Spleen (tissue), 11 donors: Measurements from ENCODE around the gene DSCAML1. TPM values are rescaled to one million over a fixed set of nuclear protein-coding genes. Genes with fewer than 3 reads are reported as not detected.

Experiments
- DNase-seq: peaks from one replicate; pipeline ENCODE4 v3.0.0-alpha.2; 2020
- H3K27ac ChIP-seq, 8 donors: fragments of 200-600 bp; sonication (generic) in 7 of 8; 1 replicate in 4 of 8; 2 replicates in 4 of 8; pipeline versions ENCODE4 v1.5.0 to v1.8.0; 2016 to 2021; ENCODE audit warnings: inconsistent platforms in 4 of 8, mild to moderate bottlenecking in 4 of 8, moderate library complexity in 1 of 8
- H3K27me3 ChIP-seq, 7 donors: fragments of 200-600 bp; sonication (generic) in 6 of 7; replicated peaks in 1 of 7; 1 replicate in 4 of 7; 2 replicates in 3 of 7; pipeline versions ENCODE4 v1.5.0 to v1.8.0; 2016 to 2021; ENCODE audit warnings: inconsistent platforms in 3 of 7, mild to moderate bottlenecking in 1 of 7
- H3K36me3 ChIP-seq, 6 donors: fragments of 200-600 bp; sonication (generic) in 5 of 6; 1 replicate in 4 of 6; 2 replicates in 2 of 6; pipeline versions ENCODE4 v1.5.0 to v1.8.0; 2016 to 2021; ENCODE audit warnings: inconsistent platforms in 2 of 6
- H3K4me1 ChIP-seq, 6 donors: fragments of 200-600 bp; sonication (generic) in 5 of 6; 1 replicate in 3 of 6; 2 replicates in 3 of 6; pipeline versions ENCODE4 v1.5.0 to v1.8.0; 2016 to 2021; ENCODE audit warnings: inconsistent platforms in 3 of 6
- H3K4me3 ChIP-seq, 8 donors: fragments of 200-600 bp; sonication (generic) in 7 of 8; 1 replicate in 4 of 8; 2 replicates in 4 of 8; pipeline versions ENCODE4 v1.5.0 to v1.8.0; 2016 to 2021; ENCODE audit warnings: inconsistent platforms in 4 of 8, mild to moderate bottlenecking in 4 of 8, moderate library complexity in 2 of 8
- H3K9me3 ChIP-seq, 8 donors: fragments of 200-600 bp; sonication (generic) in 7 of 8; 1 replicate in 4 of 8; 2 replicates in 4 of 8; pipeline versions ENCODE4 v1.5.0 to v1.8.0; 2016 to 2021; ENCODE audit warnings: inconsistent platforms in 4 of 8
- CTCF ChIP-seq, 11 experiments: fragments of 200-600 bp in 7 of 11; fragments of 450-650 bp in 4 of 11; sonication (generic) in 4 of 11; IDR thresholded peaks in 8 of 11; conservative IDR thresholded peaks in 3 of 11; 1 replicate in 7 of 11; 2 replicates in 4 of 11; pipeline versions ENCODE4 v1.4.0 to v1.8.0; 2016 to 2021; ENCODE audit warnings: antibody characterized with exemption in 11 of 11, inconsistent platforms in 4 of 11, mild to moderate bottlenecking in 1 of 11
- POLR2A ChIP-seq, 3 donors: fragments of 450-650 bp; IDR thresholded peaks; one replicate each; pipeline ENCODE4 v1.5.1; 2017; ENCODE audit warnings: antibody characterized with exemption in 3 of 3, mild to moderate bottlenecking in 1 of 3
- POLR2AphosphoS5 ChIP-seq, 3 donors: sonication (generic); formaldehyde crosslinking; IDR thresholded peaks; one replicate each; pipeline ENCODE4 v1.5.1; 2017; ENCODE audit warnings: antibody characterized with exemption in 3 of 3
- WGBS, 5 donors: extraction: QIAGEN DNeasy Blood & Tissue Kit in 3 of 5; methylation state at CpG; one replicate each; pipeline versions ENCODE4 v1.1.5 to v1.1.7; 2013 to 2018; 5-methylcytosine and 5-hydroxymethylcytosine counted together
- intact Hi-C: fragments of 100-400 bp; cut with DNase I; formaldehyde crosslinking; loops from one replicate; pipeline ENCODE4 v1.15.0; 2023; ENCODE audit warnings: low total_unique reads
- polyA plus RNA-seq, 3 donors: library from polyadenylated mRNA; stranded (reverse); fragments of 200-250 nt; gene quantifications; one replicate each; pipeline ENCODE4 v1.2.1, GENCODE V29; 2013
- total RNA-seq, 7 donors: library from RNA; depleted of rRNA in 3 of 7; stranded (reverse); fragments of >200 nt in 3 of 7; fragmentation: NEBNext Ultra II Directional in 4 of 7; extraction: Animal tissue kit (Norgen Biotek cat#: 25700) in 4 of 7; gene quantifications; one replicate each; pipeline versions ENCODE4 v1.1.0 to v1.2.1, GENCODE V29; 2016 to 2021
- donor health status: healthy with polysubstance abuse.
- donor health status: DM: no; HTN: no; CAD: no; lungs with moderate emphysema.
- donor health status: DM: no; HTN: no; CAD: no.
- donor health status: Bipolar disorder and iron deficiency.
- donor health status: healthy.
- donor health status: DM: no; HTN: no; CAD: no.
- donor health status: DM: yes; HTN: yes; CAD: no.

Gene DSCAML1
- total and polyA plus RNA-seq, 10 donors, result 0.07 to 10.7 (median 2.3) TPM

DNA sequence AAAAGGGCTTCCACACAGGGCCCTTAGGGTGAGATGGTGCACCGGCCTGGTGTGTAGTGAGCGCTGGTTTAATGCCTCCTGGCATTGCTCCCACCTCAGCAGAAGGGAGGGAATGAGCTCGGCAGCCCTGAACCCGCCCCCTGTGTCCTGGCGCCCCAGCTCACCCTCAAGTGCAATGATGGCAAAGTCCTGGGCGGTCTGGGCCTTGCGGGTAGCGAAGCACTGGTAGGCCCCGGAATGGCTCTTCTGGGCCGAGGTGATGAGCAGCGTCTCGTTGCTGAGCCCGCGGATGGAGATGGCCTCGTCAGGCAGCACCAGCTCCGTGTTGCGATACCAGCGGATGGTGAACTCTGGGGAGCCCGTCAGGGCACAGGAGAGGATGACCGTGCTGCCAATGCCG is 276.1 kb downstream of the DSCAML1 start:
- Histone ChIP-seq H3K9me3 (no peaks in the 10 kb centered on the region), H3K27me3 (no peaks in the 10 kb centered on the region), H3K27ac (no peak overlapping the region), H3K4me1 (peaks cover 0 to 5% (median 0%) of the 10 kb centered on the region in 6 donors), H3K4me3 (no peak overlapping the region), H3K36me3 (no peaks in the 10 kb centered on the region)
- no peak for DNase-seq
- intact Hi-C loops, result no loop called here
- WGBS, 5 donors, result 92 to 96% (median 93%) methylated on average over 19 to 21 of the region's 21 CpGs
- TF ChIP-seq POLR2AphosphoS5 (IDR thresholded peaks at IDR 0.05) (no peak), CTCF (IDR thresholded peaks at IDR 0.05 in 8 of 11, conservative IDR thresholded peaks at IDR 0.05 in 3 of 11) (no peak), POLR2A (IDR thresholded peaks at IDR 0.05) (no peak)

- 74 to 82% (median 81%) methylated on average over 3 of the region's 3 CpGs for WGBS, 5 donors
- no peaks in the 10 kb centered on the region for H3K36me3 ChIP-seq
- H3K9me3 ChIP-seq, result no peaks in the 10 kb centered on the region
- no peak for DNase-seq
- no peak overlapping the region for H3K4me3 ChIP-seq
- intact Hi-C loops, result no loop called here
- no peaks in the 10 kb centered on the region for H3K27me3 ChIP-seq
- H3K27ac ChIP-seq, result no peak overlapping the region
- TF ChIP-seq POLR2AphosphoS5 (IDR thresholded peaks at IDR 0.05), result no peak
- no peak for TF ChIP-seq POLR2A (IDR thresholded peaks at IDR 0.05)
- TF ChIP-seq CTCF (IDR thresholded peaks at IDR 0.05 in 8 of 11, conservative IDR thresholded peaks at IDR 0.05 in 3 of 11), result no peak
- H3K4me1 ChIP-seq, result peaks cover 0 to 5% (median 0%) of the 10 kb centered on the region in 6 donors
Observed at GRCh38 chr11:117520201-117520600, 276.8 kb downstream of the DSCAML1 start.

DNA sequence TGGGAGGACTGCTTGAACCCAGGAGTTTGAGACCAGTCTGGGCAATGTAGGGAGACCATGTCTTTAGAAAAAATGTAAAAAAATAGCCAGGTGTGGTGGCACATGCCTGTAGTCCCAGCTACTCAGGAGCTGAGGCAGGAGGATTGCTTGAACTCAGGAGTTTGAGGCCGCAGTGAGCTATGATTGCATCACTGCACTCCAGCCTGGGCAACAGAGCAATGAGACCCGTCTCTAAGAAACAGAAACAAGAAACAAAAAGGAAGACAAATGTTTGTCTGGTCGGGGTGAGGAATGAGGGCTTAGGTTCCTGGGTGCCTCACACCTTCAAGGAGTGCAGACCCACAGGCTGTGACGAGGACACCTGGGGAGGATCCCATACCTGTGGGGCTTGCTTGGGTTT is 277.4 kb downstream of the DSCAML1 start:
- Histone ChIP-seq H3K4me1 (peaks cover 0 to 5% (median 0%) of the 10 kb centered on the region in 6 donors), H3K4me3 (no peak overlapping the region), H3K27me3 (no peaks in the 10 kb centered on the region), H3K36me3 (no peaks in the 10 kb centered on the region), H3K9me3 (no peaks in the 10 kb centered on the region), H3K27ac (no peak overlapping the region)
- no peak for TF ChIP-seq CTCF (IDR thresholded peaks at IDR 0.05 in 8 of 11, conservative IDR thresholded peaks at IDR 0.05 in 3 of 11)
- no peak for TF ChIP-seq POLR2AphosphoS5 (IDR thresholded peaks at IDR 0.05)
- no peak for TF ChIP-seq POLR2A (IDR thresholded peaks at IDR 0.05)
- DNase-seq, result no peak
- intact Hi-C loops, result no loop called here
- WGBS, 5 donors, result 54 to 79% (median 72%) methylated on average over 4 of the region's 4 CpGs

DNA sequence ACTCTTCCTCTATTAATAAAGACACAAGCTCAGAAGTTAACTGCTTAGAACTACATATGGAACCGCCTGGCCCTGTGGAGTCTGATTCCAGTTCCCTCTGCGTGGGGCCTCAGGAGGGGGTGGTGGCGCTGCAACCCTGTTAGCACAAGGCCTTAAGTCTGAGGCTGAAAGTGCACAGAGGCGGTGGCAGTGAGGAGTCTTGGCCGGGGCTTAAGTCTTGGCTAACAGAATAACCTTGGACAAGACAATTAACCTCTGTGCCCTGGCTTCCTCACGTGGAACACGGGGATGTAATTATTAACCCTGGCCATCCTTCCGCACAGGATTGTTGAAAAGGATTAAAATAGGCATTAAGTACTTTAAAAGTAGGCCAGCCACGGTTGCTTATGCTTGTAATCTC is 277.8 kb downstream of the DSCAML1 start:
- intact Hi-C loops, result no loop called here
- WGBS, 5 donors, result 66 to 76% (median 73%) methylated on average over 9 of the region's 9 CpGs
- H3K9me3 ChIP-seq, result no peaks in the 10 kb centered on the region
- H3K27ac ChIP-seq, result no peak overlapping the region
- no peaks in the 10 kb centered on the region for H3K27me3 ChIP-seq
- H3K36me3 ChIP-seq, result no peaks in the 10 kb centered on the region
- H3K4me3 ChIP-seq, result no peak overlapping the region
- DNase-seq, result no peak
- peaks cover 0 to 5% (median 0%) of the 10 kb centered on the region in 6 donors for H3K4me1 ChIP-seq
- TF ChIP-seq POLR2A (IDR thresholded peaks at IDR 0.05), result no peak
- no peak for TF ChIP-seq POLR2AphosphoS5 (IDR thresholded peaks at IDR 0.05)
- no peak for TF ChIP-seq CTCF (IDR thresholded peaks at IDR 0.05 in 8 of 11, conservative IDR thresholded peaks at IDR 0.05 in 3 of 11)
